ENCODE measurements around the gene SEMA4B. TPM values are rescaled to one million over a fixed set of nuclear protein-coding genes. Genes with fewer than 3 reads are reported as not detected.
"Not testable (repeated sequence)": the region's sequence is repeated elsewhere in the genome, so short reads cannot be mapped to it uniquely, and the experiment has no call there.

SEMA4B gene
- total and polyA plus RNA-seq, 9 of the 15 experiments (the other 6 are each of a cell fraction or from before 2014, with no cell fraction given), result 1.3 to 33.6 (median 11.0) TPM

GRCh38 chr15:90188065-90188464 is 13.1 kb upstream of the SEMA4B start:
- H3K27me3 ChIP-seq (ENCODE audit: control insufficient read depth in 2 of 2, insufficient read depth in 2 of 2, low read length in 2 of 2); H3K9me1 ChIP-seq (ENCODE audit: control insufficient read depth, insufficient read depth, low read length); BruUV-seq (replicated peaks); H3K9me3 ChIP-seq (replicated peaks; ENCODE audit: control insufficient read depth, insufficient read depth, low read depth, low read length); H3K4me2 ChIP-seq (ENCODE audit: insufficient read depth, low read length); in situ Hi-C loops (cut with MboI); H3K9ac ChIP-seq (ENCODE audit: insufficient read depth in 1 of 2, low read depth in 2 of 2, low read length in 2 of 2); intact Hi-C loops (cut with micrococcal nuclease); H4K20me1 ChIP-seq (replicated peaks; ENCODE audit: control insufficient read depth, insufficient read depth, low read length); H2AFZ ChIP-seq (ENCODE audit: low read depth, low read length); H3K4me3 ChIP-seq; CTCF ChIA-PET (ENCODE audit: low intra/inter-chr PET ratio); FAIRE-seq; DNase-seq (ENCODE audit: extremely low read depth in 1 of 4, low spot score in 3 of 4); ATAC-seq; TF ChIP-seq PBX2 (CRISPR knock-in tag; IDR thresholded peaks at IDR 0.05; ENCODE audit: low read depth): not testable (repeated sequence)
- H3K36me3 ChIP-seq (ENCODE audit: control insufficient read depth, insufficient read depth, low read length), result peaks cover 25% of the 10 kb centered on the region; the same call in 2 of the 3 replicates
- POLR2A ChIA-PET, result interaction anchor here (0.7 kb wide), 1 partner anchor 220 kb away, joined by 3 read pairs; no protein-coding TSS in a partner anchor
- TF ChIP-seq PBX2 (tag; conservative IDR thresholded peaks at IDR 0.05; ENCODE audit: low read depth), result peak; percentile 39; the same call in 1 of the 2 replicates
- peak; percentile 72 for TF ChIP-seq PKNOX1 (IDR thresholded peaks at IDR 0.05)
- TF ChIP-seq MEIS2 (IDR thresholded peaks at IDR 0.05; ENCODE audit: partially characterized antibody), result peak; percentile 62
- peaks cover 56 to 61% of the 10 kb centered on the region in 2 experiments for H3K4me1 ChIP-seq (replicated peaks in 1 of 2; ENCODE audit: control insufficient read depth in 2 of 2, insufficient read depth in 2 of 2, low read length in 2 of 2)
- H3K27ac ChIP-seq (ENCODE audit: extremely low read depth, low read depth, low read length), result peak overlapping the region; percentile 20; the same call in 1 of the 3 replicates
- WGBS (ENCODE audit: insufficient coverage, low coverage, missing lambda C conversion rate), result 88% methylated on average over 7 of the region's 7 CpGs
- peaks cover 78% of the 10 kb centered on the region for H3K79me2 ChIP-seq (ENCODE audit: control insufficient read depth, insufficient read depth, low read length)
